Caco-2 (cell line): ENCODE measurements around the gene ZRANB3. TPM values are rescaled to one million over a fixed set of nuclear protein-coding genes. Genes with fewer than 3 reads are reported as not detected.
"Not testable (repeated sequence)": the region's sequence is repeated elsewhere in the genome, so short reads cannot be mapped to it uniquely, and the experiment has no call there.

Source experiments
- BruUV-seq: library from RNA; stranded (reverse); fragments of 400-500 nt; replicated peaks from 2 replicates; lab custom pipeline; 2021; lab: Mats Ljungman, UMichigan
- CTCF ChIA-PET: fragments of 300-600 bp; sonication (Branson Sonifier 250); formaldehyde crosslinking; loops from one replicate; lab custom pipeline; 2022; ENCODE audit warnings: antibody characterized with exemption; lab: Charles Lee
- POLR2A ChIA-PET: fragments of 300-600 bp; sonication (Branson Sonifier 250); formaldehyde crosslinking; loops from one replicate; lab custom pipeline; 2022; ENCODE audit warnings: antibody characterized with exemption; lab: Charles Lee
- DNase-seq, 2 experiments: peaks; one replicate each; pipeline versions ENCODE4 v3.0.0 to v3.0.0-alpha.2; 2020 to 2022
- H3K27me3 ChIP-seq: replicated peaks from 2 replicates; pipeline ENCODE4 v1.6.0; 2011; ENCODE audit warnings: low read length; ENCODE audit not compliant: control insufficient read depth, insufficient read depth
- H3K36me3 ChIP-seq: 2 replicates; pipeline ENCODE4 v1.5.1; 2011; ENCODE audit warnings: low read length; ENCODE audit not compliant: control insufficient read depth, insufficient read depth
- H3K4me1 ChIP-seq: fragments of 250-450 bp; sonication (Bioruptor Pico); 2 replicates; pipeline ENCODE4 v1.5.1; 2020; ENCODE audit warnings: mild to moderate bottlenecking
- H3K4me3 ChIP-seq: 2 replicates; pipeline ENCODE4 v1.5.1; 2011; ENCODE audit warnings: low read depth, mild to moderate bottlenecking, control low read depth, low read length
- H3K9me3 ChIP-seq: fragments of 250-450 bp; sonication (Bioruptor Pico); 2 replicates; pipeline ENCODE4 v1.5.1; 2020; ENCODE audit warnings: mild to moderate bottlenecking, moderate library complexity
- H3K27ac Mint-ChIP-seq: one replicate; pipeline ENCODE4 v1.8.0; 2022; ENCODE audit warnings: mixed read lengths; ENCODE audit not compliant: unreplicated experiment
- H3K27me3 Mint-ChIP-seq: one replicate; pipeline ENCODE4 v1.8.0; 2022; ENCODE audit warnings: mixed read lengths; ENCODE audit not compliant: insufficient read depth, unreplicated experiment
- H3K36me3 Mint-ChIP-seq: one replicate; pipeline ENCODE4 v1.8.0; 2022; ENCODE audit warnings: mild to moderate bottlenecking, mixed read lengths; ENCODE audit not compliant: insufficient read depth, unreplicated experiment
- H3K4me1 Mint-ChIP-seq: one replicate; pipeline ENCODE4 v1.8.0; 2022; ENCODE audit warnings: low read depth, mixed read lengths; ENCODE audit not compliant: unreplicated experiment
- H3K4me3 Mint-ChIP-seq: one replicate; pipeline ENCODE4 v1.8.0; 2022; ENCODE audit warnings: mild to moderate bottlenecking, moderate library complexity, mixed read lengths; ENCODE audit not compliant: unreplicated experiment
- H3K9me3 Mint-ChIP-seq: one replicate; pipeline ENCODE4 v1.8.0; 2022; ENCODE audit warnings: mixed read lengths; ENCODE audit not compliant: unreplicated experiment
- CTCF ChIP-seq, 2 experiments: fragments of 200-600 bp in 1 of 2; IDR thresholded peaks; 1 replicate in 1 of 2; 2 replicates in 1 of 2; pipeline versions ENCODE4 v1.5.1 to v1.8.0; 2011 to 2022; ENCODE audit warnings: antibody characterized with exemption in 1 of 2, control low read depth in 1 of 2, inconsistent platforms in 1 of 2, low read depth in 1 of 2, low read length in 1 of 2, mild to moderate bottlenecking in 1 of 2, moderate library complexity in 1 of 2; ENCODE audit not compliant: insufficient read depth in 1 of 2, severe bottlenecking in 1 of 2, unreplicated experiment in 1 of 2
- intact Hi-C: fragments of 100-400 bp; cut with micrococcal nuclease; formaldehyde crosslinking; loops from one replicate; pipeline ENCODE4 v1.10.0; 2022; ENCODE audit not compliant: unreplicated experiment
- total RNA-seq: library from RNA; stranded (reverse); gene quantifications from 2 replicates; pipeline ENCODE4 v1.2.3, GENCODE V29; 2022

The ZRANB3 gene
- total RNA-seq, 1 experiment from 2014 or later = 17.0 TPM

GRCh38 chr2:135451966-135452365 lies 79.1 kb downstream of the ZRANB3 start:
- intact Hi-C loops = no loop called here
- H3K27me3 ChIP-seq = no peaks in the 10 kb centered on the region
- TF ChIP-seq CTCF (IDR thresholded peaks at IDR 0.05; ENCODE audit: insufficient read depth in 1 of 2, low read depth in 1 of 2, low read length in 1 of 2, severe bottlenecking in 1 of 2, unreplicated experiment in 1 of 2) = no peak
- H3K4me1 Mint-ChIP-seq = no peaks in the 10 kb centered on the region
- peaks cover 26% of the 10 kb centered on the region for H3K9me3 Mint-ChIP-seq
- DNase-seq = no peak
- POLR2A ChIA-PET = no interaction called here
- CTCF ChIA-PET = no interaction called here
- BruUV-seq = no TSS peak
- H3K4me1 ChIP-seq = no peaks in the 10 kb centered on the region
- no peaks in the 10 kb centered on the region for H3K36me3 ChIP-seq
- no peak overlapping the region for H3K4me3 ChIP-seq
- H3K36me3 Mint-ChIP-seq = peaks cover 4% of the 10 kb centered on the region
- no peaks in the 10 kb centered on the region for H3K27me3 Mint-ChIP-seq
- no peak overlapping the region for H3K4me3 Mint-ChIP-seq
- peaks cover 16% of the 10 kb centered on the region for H3K9me3 ChIP-seq
- H3K27ac Mint-ChIP-seq = no peak overlapping the region

GRCh38 chr2:135443013-135443412 lies 88.0 kb downstream of the ZRANB3 start:
- H3K36me3 Mint-ChIP-seq, H3K4me3 Mint-ChIP-seq, H3K9me3 ChIP-seq, BruUV-seq, H3K36me3 ChIP-seq, H3K27me3 ChIP-seq, H3K9me3 Mint-ChIP-seq, H3K4me1 ChIP-seq, H3K4me3 ChIP-seq, POLR2A ChIA-PET, H3K27me3 Mint-ChIP-seq, CTCF ChIA-PET, intact Hi-C loops, H3K4me1 Mint-ChIP-seq, H3K27ac Mint-ChIP-seq, DNase-seq: not testable (repeated sequence)

GRCh38 chr2:135435155-135435554 lies 95.9 kb downstream of the ZRANB3 start:
- H3K27me3 ChIP-seq, H3K9me3 ChIP-seq, DNase-seq, BruUV-seq, H3K27ac Mint-ChIP-seq, H3K36me3 ChIP-seq, H3K27me3 Mint-ChIP-seq, intact Hi-C loops, H3K9me3 Mint-ChIP-seq, POLR2A ChIA-PET, CTCF ChIA-PET, H3K36me3 Mint-ChIP-seq, H3K4me3 Mint-ChIP-seq, H3K4me1 ChIP-seq, H3K4me3 ChIP-seq, H3K4me1 Mint-ChIP-seq: not testable (repeated sequence)

- BruUV-seq = no TSS peak
- TF ChIP-seq CTCF (IDR thresholded peaks at IDR 0.05; ENCODE audit: insufficient read depth in 1 of 2, low read depth in 1 of 2, low read length in 1 of 2, severe bottlenecking in 1 of 2, unreplicated experiment in 1 of 2) = no peak
- Mint-ChIP-seq H3K27ac (no peak overlapping the region), H3K4me1 (no peaks in the 10 kb centered on the region), H3K27me3 (no peaks in the 10 kb centered on the region), H3K36me3 (no peaks in the 10 kb centered on the region), H3K4me3 (no peak overlapping the region), H3K9me3 (no peaks in the 10 kb centered on the region)
- ChIA-PET CTCF (no interaction called here), POLR2A (no interaction called here)
- Histone ChIP-seq H3K9me3 (peaks cover 4% of the 10 kb centered on the region; the same call in 1 of the 2 replicates), H3K4me1 (no peaks in the 10 kb centered on the region), H3K4me3 (no peak overlapping the region), H3K27me3 (no peaks in the 10 kb centered on the region), H3K36me3 (no peaks in the 10 kb centered on the region)
- DNase-seq = no peak
- intact Hi-C loops = no loop called here
Observed at GRCh38 chr2:135424849-135425248, 106.2 kb downstream of the ZRANB3 start.
